ENCODE measurements around the gene PCMT1.

DNA sequence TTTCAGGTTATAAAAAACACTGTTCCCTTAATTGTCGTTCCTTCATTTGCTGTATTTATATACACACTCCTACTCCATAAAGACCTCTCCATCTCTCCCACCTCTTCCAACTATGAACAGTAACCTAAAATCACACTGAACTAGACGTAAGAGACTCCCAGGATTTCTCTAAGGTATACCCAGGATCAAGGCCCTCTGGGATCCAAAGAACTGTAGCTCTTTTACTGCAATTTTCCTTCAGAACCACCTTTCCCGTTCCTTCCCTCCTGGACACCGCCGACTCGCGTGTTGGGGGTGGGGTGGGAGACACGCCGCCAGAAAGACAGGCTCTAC lies 32.3 kb upstream of the PCMT1 start:
- no peak for TF ChIP-seq RAD21 (IDR thresholded peaks at IDR 0.05; ENCODE audit: low read length)
- TF ChIP-seq, protein P1, sequence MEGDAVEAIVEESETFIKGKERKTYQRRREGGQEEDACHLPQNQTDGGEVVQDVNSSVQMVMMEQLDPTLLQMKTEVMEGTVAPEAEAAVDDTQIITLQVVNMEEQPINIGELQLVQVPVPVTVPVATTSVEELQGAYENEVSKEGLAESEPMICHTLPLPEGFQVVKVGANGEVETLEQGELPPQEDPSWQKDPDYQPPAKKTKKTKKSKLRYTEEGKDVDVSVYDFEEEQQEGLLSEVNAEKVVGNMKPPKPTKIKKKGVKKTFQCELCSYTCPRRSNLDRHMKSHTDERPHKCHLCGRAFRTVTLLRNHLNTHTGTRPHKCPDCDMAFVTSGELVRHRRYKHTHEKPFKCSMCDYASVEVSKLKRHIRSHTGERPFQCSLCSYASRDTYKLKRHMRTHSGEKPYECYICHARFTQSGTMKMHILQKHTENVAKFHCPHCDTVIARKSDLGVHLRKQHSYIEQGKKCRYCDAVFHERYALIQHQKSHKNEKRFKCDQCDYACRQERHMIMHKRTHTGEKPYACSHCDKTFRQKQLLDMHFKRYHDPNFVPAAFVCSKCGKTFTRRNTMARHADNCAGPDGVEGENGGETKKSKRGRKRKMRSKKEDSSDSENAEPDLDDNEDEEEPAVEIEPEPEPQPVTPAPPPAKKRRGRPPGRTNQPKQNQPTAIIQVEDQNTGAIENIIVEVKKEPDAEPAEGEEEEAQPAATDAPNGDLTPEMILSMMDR (conservative IDR thresholded peaks at IDR 0.05; ENCODE audit: low read depth, low read length), result no peak
